HepG2 (cell line): Measurements from ENCODE around the gene IRAK2.

Source experiments
- CEBPZ ChIP-seq: IDR thresholded peaks from 2 replicates; pipeline ENCODE4 v1.6.1; 2012; ENCODE audit warnings: low read length, improper control_type of control experiment
- ELF1 ChIP-seq: sonication (generic); formaldehyde crosslinking; IDR thresholded peaks from 2 replicates; pipeline ENCODE4 v1.4.0; 2020; ENCODE audit warnings: missing genetic modification reagents
- TOPORS ChIP-seq: sonication (generic); formaldehyde crosslinking; IDR thresholded peaks from 2 replicates; pipeline ENCODE4 v1.8.0; 2023; ENCODE audit warnings: mild to moderate bottlenecking, missing genetic modification reagents
- ZBTB34 ChIP-seq: sonication (generic); formaldehyde crosslinking; IDR thresholded peaks from 2 replicates; pipeline ENCODE4 v1.8.0; 2022; ENCODE audit warnings: mild to moderate bottlenecking, missing genetic modification reagents
- ZNF768 ChIP-seq: sonication (generic); formaldehyde crosslinking; IDR thresholded peaks from 2 replicates; pipeline ENCODE4 v1.4.0; 2020; ENCODE audit warnings: missing genetic modification reagents
- TF ChIP-seq, protein P1 (sequence below): sonication (generic); formaldehyde crosslinking; IDR thresholded peaks from 2 replicates; pipeline ENCODE4 v1.4.0; 2020; ENCODE audit warnings: missing genetic modification reagents

DNA sequence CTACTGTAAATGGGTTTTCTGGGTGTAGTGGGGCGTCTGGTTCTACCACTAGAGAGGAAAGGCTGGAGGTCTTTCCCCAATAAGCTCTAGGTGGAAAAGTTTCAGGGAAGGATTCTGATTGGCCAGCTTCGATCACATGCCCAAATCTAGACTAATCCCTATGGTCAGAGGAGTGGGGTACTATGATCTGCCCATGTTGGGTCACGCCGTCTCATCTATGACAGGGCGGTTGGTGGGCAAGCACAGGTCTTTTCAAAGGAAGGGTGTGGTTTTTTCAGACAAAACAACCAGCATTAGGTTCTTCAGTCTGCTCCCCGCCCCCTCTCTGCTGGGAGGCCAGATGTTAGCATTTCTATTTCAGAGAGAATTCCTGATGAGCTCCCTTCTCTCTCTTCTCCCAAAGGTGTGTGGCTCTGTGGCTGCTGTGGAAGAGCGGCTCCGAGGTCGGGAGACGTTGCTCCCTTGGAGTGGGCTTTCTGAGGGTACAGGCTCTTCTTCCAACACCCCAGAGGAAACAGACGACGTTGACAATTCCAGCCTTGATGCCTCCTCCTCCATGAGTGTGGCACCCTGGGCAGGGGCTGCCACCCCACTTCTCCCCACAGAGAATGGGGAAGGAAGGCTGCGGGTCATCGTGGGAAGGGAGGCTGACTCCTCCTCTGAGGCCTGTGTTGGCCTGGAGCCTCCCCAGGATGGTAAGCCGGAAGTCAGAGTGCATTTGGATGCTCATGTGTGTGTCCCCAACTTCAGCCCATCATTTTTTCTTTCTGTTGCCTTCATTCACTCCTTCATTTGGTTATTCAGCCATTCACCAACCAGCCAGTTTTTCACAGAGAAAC, 73.8 kb downstream of the IRAK2 start:
- TF ChIP-seq CEBPZ (no peak), ZBTB34 (CRISPR knock-in tag) (no peak), ELF1 (CRISPR knock-in tag) (no peak), TOPORS (no peak), ZNF768 (CRISPR knock-in tag) (no peak)
- TF ChIP-seq, protein P1, sequence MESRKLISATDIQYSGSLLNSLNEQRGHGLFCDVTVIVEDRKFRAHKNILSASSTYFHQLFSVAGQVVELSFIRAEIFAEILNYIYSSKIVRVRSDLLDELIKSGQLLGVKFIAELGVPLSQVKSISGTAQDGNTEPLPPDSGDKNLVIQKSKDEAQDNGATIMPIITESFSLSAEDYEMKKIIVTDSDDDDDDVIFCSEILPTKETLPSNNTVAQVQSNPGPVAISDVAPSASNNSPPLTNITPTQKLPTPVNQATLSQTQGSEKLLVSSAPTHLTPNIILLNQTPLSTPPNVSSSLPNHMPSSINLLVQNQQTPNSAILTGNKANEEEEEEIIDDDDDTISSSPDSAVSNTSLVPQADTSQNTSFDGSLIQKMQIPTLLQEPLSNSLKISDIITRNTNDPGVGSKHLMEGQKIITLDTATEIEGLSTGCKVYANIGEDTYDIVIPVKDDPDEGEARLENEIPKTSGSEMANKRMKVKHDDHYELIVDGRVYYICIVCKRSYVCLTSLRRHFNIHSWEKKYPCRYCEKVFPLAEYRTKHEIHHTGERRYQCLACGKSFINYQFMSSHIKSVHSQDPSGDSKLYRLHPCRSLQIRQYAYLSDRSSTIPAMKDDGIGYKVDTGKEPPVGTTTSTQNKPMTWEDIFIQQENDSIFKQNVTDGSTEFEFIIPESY, result no peak
